Hepatocyte (in vitro differentiated cells): ENCODE results near the gene NUP62.
"Not testable (repeated sequence)": the region's sequence is repeated elsewhere in the genome, so short reads cannot be mapped to it uniquely, and the experiment has no call there.

Experiments used
- CTCF ChIP-seq: fragments of 200-600 bp; sonication (generic); IDR thresholded peaks from 2 replicates; pipeline ENCODE4 v1.5.1; 2016; ENCODE audit warnings: antibody characterized with exemption, mild to moderate bottlenecking; ENCODE audit not compliant: poor library complexity
- EZH2 ChIP-seq: fragments of 200-600 bp; sonication (generic); IDR thresholded peaks from 2 replicates; pipeline ENCODE4 v1.6.1; 2016; ENCODE audit warnings: antibody characterized with exemption, mild to moderate bottlenecking, borderline replicate concordance
- EZH2phosphoT487 ChIP-seq: fragments of 200-600 bp; sonication (generic); IDR thresholded peaks from one replicate; pipeline ENCODE4 v1.6.1; 2018; ENCODE audit warnings: antibody characterized with exemption, mild to moderate bottlenecking, low read depth, moderate library complexity; ENCODE audit not compliant: unreplicated experiment, severe bottlenecking

- TF ChIP-seq EZH2, CTCF, EZH2phosphoT487: not testable (repeated sequence)
Observed at GRCh38 chr19:49959892-49960291, 30.6 kb upstream of the NUP62 start.
